Progenitor cell of endocrine pancreas (in vitro differentiated cells): ENCODE results near the gene FOXF1. TPM values are rescaled to one million over a fixed set of nuclear protein-coding genes. Genes with fewer than 3 reads are reported as not detected.

Source experiments
- DNase-seq: peaks from one replicate; pipeline ENCODE4 v3.0.0; 2021; ENCODE audit warnings: low spot score; ENCODE audit not compliant: unreplicated experiment
- H3K27ac Mint-ChIP-seq: 2 replicates; pipeline ENCODE4 v1.8.0; 2021; ENCODE audit warnings: mild to moderate bottlenecking, moderate library complexity, mixed read lengths
- H3K27me3 Mint-ChIP-seq: 2 replicates; pipeline ENCODE4 v1.8.0; 2021; ENCODE audit warnings: mixed read lengths
- H3K36me3 Mint-ChIP-seq: 2 replicates; pipeline ENCODE4 v1.8.0; 2022; ENCODE audit warnings: mixed read lengths; ENCODE audit not compliant: insufficient read depth
- H3K4me1 Mint-ChIP-seq: 2 replicates; pipeline ENCODE4 v1.8.0; 2021; ENCODE audit warnings: low read depth, mixed read lengths
- H3K4me3 Mint-ChIP-seq: 2 replicates; pipeline ENCODE4 v1.8.0; 2021; ENCODE audit warnings: low read depth, mild to moderate bottlenecking, moderate library complexity, mixed read lengths
- H3K9me3 Mint-ChIP-seq: 2 replicates; pipeline ENCODE4 v1.8.0; 2021; ENCODE audit warnings: low read depth, mixed read lengths
- total RNA-seq: library from RNA; stranded (reverse); gene quantifications from 2 replicates; pipeline ENCODE4 v1.2.1, GENCODE V29; 2021
- TF ChIP-seq, protein P1 (sequence below): fragments of 200-600 bp; sonication (generic); IDR thresholded peaks from one replicate; pipeline ENCODE4 v1.5.0; 2021; ENCODE audit warnings: antibody characterized with exemption, mild to moderate bottlenecking; ENCODE audit not compliant: unreplicated experiment

The FOXF1 gene
- total RNA-seq, 1 donor from 2014 or later, result not detected

DNA sequence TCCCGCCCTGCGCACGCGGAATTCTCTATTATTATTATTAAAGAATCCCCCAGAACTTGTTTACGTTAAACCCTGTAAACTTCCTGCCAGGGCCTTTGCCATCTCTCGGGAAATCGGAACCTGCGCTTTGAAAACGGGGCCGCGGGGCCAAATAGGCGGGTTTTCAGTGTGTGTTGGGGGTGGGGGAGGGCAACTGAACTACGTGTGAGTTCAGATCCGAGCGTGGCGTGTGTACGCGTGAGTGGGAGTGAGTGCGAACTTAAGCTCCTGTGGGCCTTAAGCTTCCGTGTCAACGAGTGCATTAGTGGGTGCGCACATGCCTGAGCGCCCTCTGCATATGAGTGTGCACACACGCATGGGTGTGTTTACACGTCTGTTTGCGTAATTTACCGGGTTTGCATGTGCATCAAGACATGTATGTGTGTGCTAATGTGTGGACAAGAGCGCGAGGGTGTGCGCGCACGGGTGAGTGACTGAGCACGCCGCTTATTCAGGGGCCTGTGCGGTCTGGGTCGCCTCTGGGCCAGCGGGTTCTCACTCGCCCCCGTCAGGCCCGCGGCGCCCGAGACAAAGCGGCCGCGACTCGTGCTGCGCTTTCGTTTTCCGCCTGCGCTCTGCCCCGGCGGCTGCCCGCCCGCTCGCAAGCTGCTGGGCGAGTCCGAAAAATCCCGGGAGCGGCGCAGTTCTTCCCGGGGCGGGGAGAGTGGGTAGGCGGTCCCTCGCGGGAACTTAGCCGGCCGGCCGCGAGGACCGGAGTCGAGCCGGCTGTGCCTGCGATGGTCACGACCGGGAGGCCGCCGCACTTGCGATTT, 1.2 kb upstream of the FOXF1 start:
- H3K9me3 Mint-ChIP-seq, result no peaks in the 10 kb centered on the region
- peaks cover 5% of the 10 kb centered on the region for H3K4me1 Mint-ChIP-seq
- H3K4me3 Mint-ChIP-seq, result peak overlapping the region; percentile 31
- peaks cover 74% of the 10 kb centered on the region for H3K27me3 Mint-ChIP-seq
- H3K27ac Mint-ChIP-seq, result peak overlapping the region; percentile 62
- TF ChIP-seq, protein P1, sequence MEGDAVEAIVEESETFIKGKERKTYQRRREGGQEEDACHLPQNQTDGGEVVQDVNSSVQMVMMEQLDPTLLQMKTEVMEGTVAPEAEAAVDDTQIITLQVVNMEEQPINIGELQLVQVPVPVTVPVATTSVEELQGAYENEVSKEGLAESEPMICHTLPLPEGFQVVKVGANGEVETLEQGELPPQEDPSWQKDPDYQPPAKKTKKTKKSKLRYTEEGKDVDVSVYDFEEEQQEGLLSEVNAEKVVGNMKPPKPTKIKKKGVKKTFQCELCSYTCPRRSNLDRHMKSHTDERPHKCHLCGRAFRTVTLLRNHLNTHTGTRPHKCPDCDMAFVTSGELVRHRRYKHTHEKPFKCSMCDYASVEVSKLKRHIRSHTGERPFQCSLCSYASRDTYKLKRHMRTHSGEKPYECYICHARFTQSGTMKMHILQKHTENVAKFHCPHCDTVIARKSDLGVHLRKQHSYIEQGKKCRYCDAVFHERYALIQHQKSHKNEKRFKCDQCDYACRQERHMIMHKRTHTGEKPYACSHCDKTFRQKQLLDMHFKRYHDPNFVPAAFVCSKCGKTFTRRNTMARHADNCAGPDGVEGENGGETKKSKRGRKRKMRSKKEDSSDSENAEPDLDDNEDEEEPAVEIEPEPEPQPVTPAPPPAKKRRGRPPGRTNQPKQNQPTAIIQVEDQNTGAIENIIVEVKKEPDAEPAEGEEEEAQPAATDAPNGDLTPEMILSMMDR, result no peak
- H3K36me3 Mint-ChIP-seq, result no peaks in the 10 kb centered on the region
- DNase-seq, result no peak

DNA sequence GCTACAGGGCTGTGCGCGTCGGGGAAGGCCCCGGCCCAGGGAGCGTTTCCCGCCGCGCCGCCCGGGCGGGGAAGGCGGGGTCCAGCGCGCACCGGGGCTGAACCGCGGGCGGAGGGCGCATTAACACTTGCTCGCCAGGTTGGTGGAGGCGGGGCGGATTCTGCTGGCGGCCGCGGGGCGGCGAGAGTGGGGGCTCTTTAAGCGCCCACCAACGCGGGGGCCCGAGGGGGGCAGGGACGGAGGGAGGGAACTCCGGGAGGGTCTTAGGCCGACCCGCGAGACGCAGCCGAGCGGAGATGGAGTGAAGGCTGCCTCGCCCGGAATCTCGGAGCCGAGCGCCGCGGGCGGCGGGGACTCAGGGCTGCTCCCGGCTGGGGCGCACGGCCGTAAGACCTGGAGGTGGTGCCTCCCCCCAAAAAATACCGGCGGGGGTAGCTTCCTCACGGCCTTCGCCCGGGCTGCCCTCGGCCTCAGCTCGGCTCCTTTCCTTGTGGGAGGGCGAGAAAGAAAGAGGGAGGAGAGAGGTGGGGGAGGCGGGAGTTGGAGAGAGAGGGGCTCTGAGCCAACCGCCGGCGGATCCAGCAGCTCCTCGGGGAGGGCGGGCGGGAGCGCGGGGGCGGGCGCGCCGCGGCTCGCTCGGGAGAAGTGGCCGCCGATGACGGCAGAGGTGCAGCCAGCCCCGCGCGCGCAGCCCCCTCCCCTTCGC, 415 bp upstream of the FOXF1 start:
- no peak for DNase-seq
- no peaks in the 10 kb centered on the region for H3K36me3 Mint-ChIP-seq
- peaks cover 5% of the 10 kb centered on the region for H3K4me1 Mint-ChIP-seq
- no peak overlapping the region for H3K4me3 Mint-ChIP-seq
- no peaks in the 10 kb centered on the region for H3K9me3 Mint-ChIP-seq
- TF ChIP-seq, protein P1, result no peak
- no peak overlapping the region for H3K27ac Mint-ChIP-seq
- H3K27me3 Mint-ChIP-seq, result peaks cover 74% of the 10 kb centered on the region

DNA sequence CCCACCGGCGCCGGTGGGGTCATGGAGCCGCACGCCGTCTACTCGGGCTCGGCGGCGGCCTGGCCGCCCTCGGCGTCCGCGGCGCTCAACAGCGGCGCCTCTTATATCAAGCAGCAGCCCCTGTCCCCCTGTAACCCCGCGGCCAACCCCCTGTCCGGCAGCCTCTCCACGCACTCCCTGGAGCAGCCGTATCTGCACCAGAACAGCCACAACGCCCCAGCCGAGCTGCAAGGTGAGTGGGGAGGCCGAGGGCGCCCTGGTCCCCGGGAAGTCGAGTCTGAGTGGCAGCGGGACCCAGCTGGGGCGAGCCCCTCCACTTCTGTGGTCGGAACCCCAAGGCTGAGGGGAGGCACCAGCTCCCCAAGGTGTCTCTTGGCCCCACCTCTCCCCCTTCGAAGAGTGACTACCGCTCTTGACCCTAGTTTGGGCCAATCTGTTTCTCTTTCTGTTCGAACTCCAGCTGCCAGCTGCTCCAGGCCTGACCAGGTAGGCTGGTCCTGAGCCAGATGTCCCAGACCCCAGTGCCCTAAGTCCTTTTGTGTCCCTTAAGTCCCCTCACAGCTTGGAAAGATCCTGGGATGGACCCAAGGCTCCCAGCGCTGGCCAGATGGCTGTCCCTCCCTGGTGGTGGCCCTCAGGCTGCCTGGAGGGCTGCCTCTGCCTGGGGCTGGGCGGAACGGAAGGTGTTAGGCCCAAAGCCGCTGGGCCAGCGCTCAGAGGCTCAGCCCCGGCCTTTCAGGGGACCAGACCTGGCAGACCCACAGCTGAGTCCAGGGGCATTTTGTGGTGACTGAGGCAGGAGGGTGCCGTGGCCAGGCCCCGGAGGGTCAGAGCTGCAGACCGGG, 1.2 kb downstream of the FOXF1 start:
- TF ChIP-seq, protein P1, result no peak
- Mint-ChIP-seq H3K4me3 (no peak overlapping the region), H3K9me3 (no peaks in the 10 kb centered on the region), H3K36me3 (no peaks in the 10 kb centered on the region), H3K27me3 (peaks cover 73% of the 10 kb centered on the region), H3K4me1 (peaks cover 4% of the 10 kb centered on the region), H3K27ac (no peak overlapping the region)
- DNase-seq, result no peak

DNA sequence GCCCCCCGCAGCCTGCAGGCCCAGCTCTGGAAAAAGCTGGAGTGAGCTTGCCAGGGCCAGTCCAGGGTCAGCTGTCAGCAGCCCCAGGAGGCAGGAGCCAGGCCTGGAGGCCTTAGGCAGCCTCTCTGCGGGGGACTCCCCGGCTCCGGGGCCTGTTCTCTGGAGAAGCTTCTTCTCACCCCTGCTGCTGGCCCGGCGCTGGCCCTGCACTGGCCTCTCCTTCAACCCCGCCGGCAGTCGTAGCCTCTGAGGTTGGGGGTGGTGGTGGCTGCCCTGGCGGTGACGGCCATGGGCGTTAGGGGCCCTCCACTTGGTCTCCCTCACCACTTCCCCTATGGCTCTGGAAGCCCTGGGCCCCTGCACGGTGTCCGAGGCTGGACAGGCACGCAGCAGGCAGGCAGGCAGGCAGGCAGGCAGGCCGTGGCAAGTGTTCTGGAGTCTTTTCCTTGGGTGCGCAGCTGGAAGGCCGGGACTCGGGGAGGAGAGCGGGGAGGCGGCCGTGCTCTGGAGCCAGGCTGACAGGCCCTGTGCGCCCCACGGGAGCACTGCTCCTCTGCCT, 2.1 kb downstream of the FOXF1 start:
- peaks cover 72% of the 10 kb centered on the region for H3K27me3 Mint-ChIP-seq
- H3K4me3 Mint-ChIP-seq, result no peak overlapping the region
- TF ChIP-seq, protein P1, result no peak
- no peaks in the 10 kb centered on the region for H3K36me3 Mint-ChIP-seq
- peaks cover 4% of the 10 kb centered on the region for H3K4me1 Mint-ChIP-seq
- no peaks in the 10 kb centered on the region for H3K9me3 Mint-ChIP-seq
- no peak overlapping the region for H3K27ac Mint-ChIP-seq
- no peak for DNase-seq
